AG04449 (cell line): ENCODE measurements around the gene ETS2.

ENCODE experiments used
- CTCF ChIA-PET: fragments of 350-600 bp; formaldehyde crosslinking; extraction: SDS; loops from one replicate; lab custom pipeline; 2021; ENCODE audit warnings: antibody characterized with exemption; lab: Yijun Ruan, JAX
- POLR2A ChIA-PET: fragments of 400-600, 350-600 bp; formaldehyde crosslinking; extraction: SDS; loops from one replicate; lab custom pipeline; 2020; ENCODE audit warnings: antibody characterized with exemption, inconsistent platforms; lab: Yijun Ruan, JAX
- DNase-seq: peaks from one replicate; pipeline ENCODE4 v3.0.0-alpha.2; 2010; ENCODE audit warnings: low read depth, low spot score
- H3K4me3 ChIP-seq: 2 replicates; pipeline ENCODE4 v1.5.1; 2011; ENCODE audit warnings: low read depth, mild to moderate bottlenecking, control low read depth, low read length
- CTCF ChIP-seq: IDR thresholded peaks from one replicate; pipeline ENCODE4 v1.5.1; 2011; ENCODE audit warnings: mild to moderate bottlenecking, moderate library complexity, low read length, control low read depth, inconsistent platforms; ENCODE audit not compliant: insufficient read depth; ENCODE audit errors: missing control alignments

ETS2 gene

GRCh38 chr21:38837806-38838461, 32.2 kb downstream of the ETS2 start:
- no peak overlapping the region for H3K4me3 ChIP-seq
- TF ChIP-seq CTCF, result no peak
- DNase-seq, result no peak
- ChIA-PET POLR2A (no interaction called here), CTCF (no interaction called here)

- no peak for DNase-seq
- ChIA-PET CTCF (interaction anchor here (1.2 to 1.5 kb wide), 3 partner anchors 13 to 300 kb away, joined by 3 to 7 read pairs (median 4); no protein-coding TSS in a partner anchor), POLR2A (no interaction called here)
- H3K4me3 ChIP-seq, result no peak overlapping the region
- TF ChIP-seq CTCF, result no peak
Observed at GRCh38 chr21:38838598-38839327, 33.0 kb downstream of the ETS2 start.

- no peak overlapping the region for H3K4me3 ChIP-seq
- TF ChIP-seq CTCF, result no peak
- ChIA-PET POLR2A (interaction anchor here (0.8 kb wide), 1 partner anchor 189 kb away, joined by 4 read pairs; no protein-coding TSS in a partner anchor), CTCF (interaction anchor here (1.2 to 1.5 kb wide), 5 partner anchors 13 to 311 kb away, joined by 3 to 7 read pairs (median 3); no protein-coding TSS in a partner anchor)
- DNase-seq, result peak; percentile 86
Observed at GRCh38 chr21:38839328-38840286, 33.9 kb downstream of the ETS2 start.

GRCh38 chr21:38840456-38841300, 34.9 kb downstream of the ETS2 start:
- CTCF ChIA-PET, result interaction anchor here (1.2 to 1.3 kb wide), 2 partner anchors 12 to 310 kb away, joined by 3 read pairs; no protein-coding TSS in a partner anchor
- H3K4me3 ChIP-seq, result no peak overlapping the region
- POLR2A ChIA-PET, result no interaction called here
- DNase-seq, result no peak
- TF ChIP-seq CTCF, result no peak

- DNase-seq, result no peak
- no peak for TF ChIP-seq CTCF
- ChIA-PET CTCF (no interaction called here), POLR2A (interaction anchor here (0.6 kb wide), 1 partner anchor 33 kb away, joined by 3 read pairs; no protein-coding TSS in a partner anchor)
- no peak overlapping the region for H3K4me3 ChIP-seq
Observed at GRCh38 chr21:38841472-38841871, 35.7 kb downstream of the ETS2 start.
